HEK293 (cell line): ENCODE data around the gene IKZF4.

Experiments used
- GLI4 ChIP-seq: fragments of 450-650 bp; formaldehyde crosslinking; IDR thresholded peaks from 2 replicates; pipeline ENCODE4 v1.5.1; 2016; ENCODE audit warnings: missing biosample characterization, missing genetic modification characterization
- HOXD13 ChIP-seq: sonication (generic); formaldehyde crosslinking; IDR thresholded peaks from 2 replicates; pipeline ENCODE4 v1.8.0; 2022; ENCODE audit warnings: missing genetic modification reagents, borderline replicate concordance
- KLF16 ChIP-seq: fragments of 450-650 bp; formaldehyde crosslinking; IDR thresholded peaks from 2 replicates; pipeline ENCODE4 v1.5.1; 2017; ENCODE audit warnings: missing biosample characterization, missing genetic modification characterization
- MYNN ChIP-seq: fragments of 450-650 bp; formaldehyde crosslinking; IDR thresholded peaks from 2 replicates; pipeline ENCODE4 v1.5.1; 2016; ENCODE audit warnings: missing biosample characterization, missing genetic modification characterization, borderline replicate concordance
- OSR2 ChIP-seq: fragments of 450-650 bp; formaldehyde crosslinking; IDR thresholded peaks from 2 replicates; pipeline ENCODE4 v1.5.1; 2016; ENCODE audit warnings: missing biosample characterization, missing genetic modification characterization
- PRDM2 ChIP-seq: fragments of 450-650 bp; formaldehyde crosslinking; IDR thresholded peaks from 2 replicates; pipeline ENCODE4 v1.5.1; 2016; ENCODE audit warnings: missing biosample characterization, missing genetic modification characterization, borderline replicate concordance
- REPIN1 ChIP-seq: fragments of 450-650 bp; formaldehyde crosslinking; IDR thresholded peaks from 2 replicates; pipeline ENCODE4 v1.5.1; 2017; ENCODE audit warnings: missing biosample characterization, missing genetic modification characterization, low read depth
- SCRT1 ChIP-seq: fragments of 450-650 bp; formaldehyde crosslinking; IDR thresholded peaks from 2 replicates; pipeline ENCODE4 v1.5.1; 2016; ENCODE audit warnings: missing biosample characterization, missing genetic modification characterization, borderline replicate concordance
- SP7 ChIP-seq: fragments of 450-650 bp; formaldehyde crosslinking; IDR thresholded peaks from 2 replicates; pipeline ENCODE4 v1.5.1; 2016; ENCODE audit warnings: missing biosample characterization, missing genetic modification characterization
- TCF7L2 ChIP-seq: IDR thresholded peaks from 2 replicates; pipeline ENCODE4 v1.6.1; 2011; ENCODE audit warnings: low read depth, mild to moderate bottlenecking, inconsistent platforms, low read length, moderate library complexity, borderline replicate concordance
- ZNF157 ChIP-seq: fragments of 450-650 bp; formaldehyde crosslinking; IDR thresholded peaks from 2 replicates; pipeline ENCODE4 v1.5.1; 2016; ENCODE audit warnings: missing biosample characterization, missing genetic modification characterization
- ZNF211 ChIP-seq: fragments of 450-650 bp; formaldehyde crosslinking; IDR thresholded peaks from 2 replicates; pipeline ENCODE4 v1.5.1; 2016; ENCODE audit warnings: low read depth, missing biosample characterization, missing genetic modification characterization
- ZNF335 ChIP-seq: fragments of 450-650 bp; formaldehyde crosslinking; conservative IDR thresholded peaks from 2 replicates; pipeline ENCODE4 v1.5.1; 2016; ENCODE audit warnings: missing biosample characterization, missing genetic modification characterization
- ZNF354C ChIP-seq: fragments of 450-650 bp; formaldehyde crosslinking; IDR thresholded peaks from 2 replicates; pipeline ENCODE4 v1.5.1; 2016; ENCODE audit warnings: missing biosample characterization, missing genetic modification characterization, low read depth, borderline replicate concordance
- ZNF514 ChIP-seq: fragments of 450-650 bp; formaldehyde crosslinking; IDR thresholded peaks from 2 replicates; pipeline ENCODE4 v1.5.1; 2016; ENCODE audit warnings: missing biosample characterization, missing genetic modification characterization
- ZNF549 ChIP-seq: fragments of 450-650 bp; IDR thresholded peaks from 2 replicates; pipeline ENCODE4 v1.5.1; 2018; ENCODE audit warnings: missing biosample characterization, missing genetic modification characterization, mild to moderate bottlenecking, inconsistent platforms, moderate library complexity
- ZNF660 ChIP-seq: fragments of 450-650 bp; IDR thresholded peaks from 2 replicates; pipeline ENCODE4 v1.5.1; 2018; ENCODE audit warnings: missing biosample characterization, mild to moderate bottlenecking, missing genetic modification characterization
- ZNF670 ChIP-seq: fragments of 450-650 bp; formaldehyde crosslinking; IDR thresholded peaks from 2 replicates; pipeline ENCODE4 v1.5.1; 2016; ENCODE audit warnings: missing biosample characterization, missing genetic modification characterization, low read depth
- ZSCAN23 ChIP-seq: fragments of 450-650 bp; formaldehyde crosslinking; IDR thresholded peaks from 2 replicates; pipeline ENCODE4 v1.5.1; 2016; ENCODE audit warnings: missing biosample characterization, missing genetic modification characterization
- ZSCAN30 ChIP-seq: fragments of 450-650 bp; IDR thresholded peaks from 2 replicates; pipeline ENCODE4 v1.5.1; 2018; ENCODE audit warnings: missing biosample characterization, mild to moderate bottlenecking, missing genetic modification characterization, moderate library complexity
- TF ChIP-seq, protein P1 (sequence below): fragments of 450-650 bp; formaldehyde crosslinking; IDR thresholded peaks from 2 replicates; pipeline ENCODE4 v1.5.1; 2017; ENCODE audit warnings: missing biosample characterization, missing genetic modification characterization
- TF ChIP-seq, protein P2 (sequence below): fragments of 450-650 bp; IDR thresholded peaks from 2 replicates; pipeline ENCODE4 v1.5.1; 2018; ENCODE audit warnings: missing biosample characterization, missing genetic modification characterization
- TF ChIP-seq, protein P3 (sequence below): fragments of 450-650 bp; formaldehyde crosslinking; IDR thresholded peaks from 2 replicates; pipeline ENCODE4 v1.5.1; 2016; ENCODE audit warnings: missing biosample characterization, missing genetic modification characterization
- TF ChIP-seq, protein P4 (sequence below): fragments of 450-650 bp; formaldehyde crosslinking; IDR thresholded peaks from 2 replicates; pipeline ENCODE4 v1.5.1; 2016; ENCODE audit warnings: missing biosample characterization, missing genetic modification characterization, low read depth

Gene IKZF4

DNA sequence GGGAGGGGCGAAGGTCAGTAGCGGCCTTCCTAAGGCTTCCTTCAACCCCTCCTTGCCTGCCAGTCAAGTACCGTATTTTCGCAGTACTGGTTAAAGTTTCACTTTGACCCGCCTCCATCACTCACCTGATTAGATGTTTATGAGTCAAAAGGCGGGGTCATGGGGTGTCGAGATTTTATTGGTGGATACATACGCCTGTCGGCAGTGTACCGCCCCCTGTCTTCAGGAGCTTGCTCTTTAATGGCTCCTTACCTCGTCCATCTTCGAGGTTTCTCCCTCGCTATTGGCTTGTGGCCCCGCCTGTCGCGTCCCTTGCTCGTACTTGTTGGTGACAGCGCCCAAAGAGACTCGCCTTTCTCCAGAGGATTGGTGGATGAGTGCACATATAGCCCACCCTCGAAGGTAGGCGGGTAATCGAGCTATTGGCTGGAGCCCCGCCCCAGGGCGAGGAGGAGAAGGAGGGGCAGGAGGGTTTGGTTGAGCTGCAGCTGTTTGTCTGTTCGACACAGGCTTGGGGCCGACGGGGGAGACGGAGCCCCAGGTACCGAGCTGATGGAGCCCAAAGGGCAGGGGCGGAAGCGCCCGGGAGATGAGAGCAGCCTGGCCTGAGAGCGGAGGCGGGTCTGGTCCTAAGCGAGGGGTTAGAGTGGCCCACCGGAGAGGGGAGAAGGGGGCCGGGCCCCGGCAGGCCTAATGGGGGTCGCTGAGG is 47.1 kb upstream of the IKZF4 start, which contains the start of gene RAB5B (continued):
- TF ChIP-seq, protein P1, sequence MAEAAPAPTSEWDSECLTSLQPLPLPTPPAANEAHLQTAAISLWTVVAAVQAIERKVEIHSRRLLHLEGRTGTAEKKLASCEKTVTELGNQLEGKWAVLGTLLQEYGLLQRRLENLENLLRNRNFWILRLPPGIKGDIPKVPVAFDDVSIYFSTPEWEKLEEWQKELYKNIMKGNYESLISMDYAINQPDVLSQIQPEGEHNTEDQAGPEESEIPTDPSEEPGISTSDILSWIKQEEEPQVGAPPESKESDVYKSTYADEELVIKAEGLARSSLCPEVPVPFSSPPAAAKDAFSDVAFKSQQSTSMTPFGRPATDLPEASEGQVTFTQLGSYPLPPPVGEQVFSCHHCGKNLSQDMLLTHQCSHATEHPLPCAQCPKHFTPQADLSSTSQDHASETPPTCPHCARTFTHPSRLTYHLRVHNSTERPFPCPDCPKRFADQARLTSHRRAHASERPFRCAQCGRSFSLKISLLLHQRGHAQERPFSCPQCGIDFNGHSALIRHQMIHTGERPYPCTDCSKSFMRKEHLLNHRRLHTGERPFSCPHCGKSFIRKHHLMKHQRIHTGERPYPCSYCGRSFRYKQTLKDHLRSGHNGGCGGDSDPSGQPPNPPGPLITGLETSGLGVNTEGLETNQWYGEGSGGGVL: no peak
- TF ChIP-seq TCF7L2: no peak
- no peak for TF ChIP-seq PRDM2 (tag by site-specific recombination)
- TF ChIP-seq ZSCAN30 (tag by site-specific recombination): no peak
- no peak for TF ChIP-seq ZNF157
- TF ChIP-seq, protein P2, sequence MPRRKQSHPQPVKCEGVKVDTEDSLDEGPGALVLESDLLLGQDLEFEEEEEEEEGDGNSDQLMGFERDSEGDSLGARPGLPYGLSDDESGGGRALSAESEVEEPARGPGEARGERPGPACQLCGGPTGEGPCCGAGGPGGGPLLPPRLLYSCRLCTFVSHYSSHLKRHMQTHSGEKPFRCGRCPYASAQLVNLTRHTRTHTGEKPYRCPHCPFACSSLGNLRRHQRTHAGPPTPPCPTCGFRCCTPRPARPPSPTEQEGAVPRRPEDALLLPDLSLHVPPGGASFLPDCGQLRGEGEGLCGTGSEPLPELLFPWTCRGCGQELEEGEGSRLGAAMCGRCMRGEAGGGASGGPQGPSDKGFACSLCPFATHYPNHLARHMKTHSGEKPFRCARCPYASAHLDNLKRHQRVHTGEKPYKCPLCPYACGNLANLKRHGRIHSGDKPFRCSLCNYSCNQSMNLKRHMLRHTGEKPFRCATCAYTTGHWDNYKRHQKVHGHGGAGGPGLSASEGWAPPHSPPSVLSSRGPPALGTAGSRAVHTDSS (tag by site-specific recombination): no peak
- no peak for TF ChIP-seq REPIN1 (tag by site-specific recombination)
- TF ChIP-seq MYNN (tag by site-specific recombination): no peak
- TF ChIP-seq ZNF211: no peak
- no peak for TF ChIP-seq ZNF354C (tag by site-specific recombination)
- TF ChIP-seq SP7 (tag by site-specific recombination): peak; percentile 72; the same call in 1 of the 2 replicates
- TF ChIP-seq ZNF335 (tag by site-specific recombination): no peak; the same call in 1 of the 2 replicates
- TF ChIP-seq ZSCAN23 (tag by site-specific recombination): no peak
- TF ChIP-seq OSR2 (tag by site-specific recombination): no peak
- TF ChIP-seq HOXD13 (CRISPR knock-in tag): no peak
- TF ChIP-seq ZNF670 (tag by site-specific recombination): no peak
- TF ChIP-seq GLI4 (tag by site-specific recombination): no peak; the same call in 1 of the 2 replicates
- TF ChIP-seq, protein P3, sequence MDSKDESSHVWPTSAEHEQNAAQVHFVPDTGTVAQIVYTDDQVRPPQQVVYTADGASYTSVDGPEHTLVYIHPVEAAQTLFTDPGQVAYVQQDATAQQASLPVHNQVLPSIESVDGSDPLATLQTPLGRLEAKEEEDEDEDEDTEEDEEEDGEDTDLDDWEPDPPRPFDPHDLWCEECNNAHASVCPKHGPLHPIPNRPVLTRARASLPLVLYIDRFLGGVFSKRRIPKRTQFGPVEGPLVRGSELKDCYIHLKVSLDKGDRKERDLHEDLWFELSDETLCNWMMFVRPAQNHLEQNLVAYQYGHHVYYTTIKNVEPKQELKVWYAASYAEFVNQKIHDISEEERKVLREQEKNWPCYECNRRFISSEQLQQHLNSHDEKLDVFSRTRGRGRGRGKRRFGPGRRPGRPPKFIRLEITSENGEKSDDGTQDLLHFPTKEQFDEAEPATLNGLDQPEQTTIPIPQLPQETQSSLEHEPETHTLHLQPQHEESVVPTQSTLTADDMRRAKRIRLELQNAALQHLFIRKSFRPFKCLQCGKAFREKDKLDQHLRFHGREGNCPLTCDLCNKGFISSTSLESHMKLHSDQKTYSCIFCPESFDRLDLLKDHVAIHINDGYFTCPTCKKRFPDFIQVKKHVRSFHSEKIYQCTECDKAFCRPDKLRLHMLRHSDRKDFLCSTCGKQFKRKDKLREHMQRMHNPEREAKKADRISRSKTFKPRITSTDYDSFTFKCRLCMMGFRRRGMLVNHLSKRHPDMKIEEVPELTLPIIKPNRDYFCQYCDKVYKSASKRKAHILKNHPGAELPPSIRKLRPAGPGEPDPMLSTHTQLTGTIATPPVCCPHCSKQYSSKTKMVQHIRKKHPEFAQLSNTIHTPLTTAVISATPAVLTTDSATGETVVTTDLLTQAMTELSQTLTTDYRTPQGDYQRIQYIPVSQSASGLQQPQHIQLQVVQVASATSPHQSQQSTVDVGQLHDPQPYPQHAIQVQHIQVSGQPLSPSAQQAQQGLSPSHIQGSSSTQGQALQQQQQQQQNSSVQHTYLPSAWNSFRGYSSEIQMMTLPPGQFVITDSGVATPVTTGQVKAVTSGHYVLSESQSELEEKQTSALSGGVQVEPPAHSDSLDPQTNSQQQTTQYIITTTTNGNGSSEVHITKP (tag by site-specific recombination): no peak
- peak; percentile 77 for TF ChIP-seq KLF16 (tag by site-specific recombination)
- TF ChIP-seq ZNF660 (tag by site-specific recombination): 0 out of 2 replicates have a peak, but pooled peaks have one; percentile 25
- TF ChIP-seq, protein P4, sequence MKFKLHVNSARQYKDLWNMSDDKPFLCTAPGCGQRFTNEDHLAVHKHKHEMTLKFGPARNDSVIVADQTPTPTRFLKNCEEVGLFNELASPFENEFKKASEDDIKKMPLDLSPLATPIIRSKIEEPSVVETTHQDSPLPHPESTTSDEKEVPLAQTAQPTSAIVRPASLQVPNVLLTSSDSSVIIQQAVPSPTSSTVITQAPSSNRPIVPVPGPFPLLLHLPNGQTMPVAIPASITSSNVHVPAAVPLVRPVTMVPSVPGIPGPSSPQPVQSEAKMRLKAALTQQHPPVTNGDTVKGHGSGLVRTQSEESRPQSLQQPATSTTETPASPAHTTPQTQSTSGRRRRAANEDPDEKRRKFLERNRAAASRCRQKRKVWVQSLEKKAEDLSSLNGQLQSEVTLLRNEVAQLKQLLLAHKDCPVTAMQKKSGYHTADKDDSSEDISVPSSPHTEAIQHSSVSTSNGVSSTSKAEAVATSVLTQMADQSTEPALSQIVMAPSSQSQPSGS: no peak
- peak; percentile 96 for TF ChIP-seq SCRT1
- no peak for TF ChIP-seq ZNF549
- no peak for TF ChIP-seq ZNF514 (tag by site-specific recombination)
